ENCODE results near the gene FAM124B.

Gene FAM124B

DNA sequence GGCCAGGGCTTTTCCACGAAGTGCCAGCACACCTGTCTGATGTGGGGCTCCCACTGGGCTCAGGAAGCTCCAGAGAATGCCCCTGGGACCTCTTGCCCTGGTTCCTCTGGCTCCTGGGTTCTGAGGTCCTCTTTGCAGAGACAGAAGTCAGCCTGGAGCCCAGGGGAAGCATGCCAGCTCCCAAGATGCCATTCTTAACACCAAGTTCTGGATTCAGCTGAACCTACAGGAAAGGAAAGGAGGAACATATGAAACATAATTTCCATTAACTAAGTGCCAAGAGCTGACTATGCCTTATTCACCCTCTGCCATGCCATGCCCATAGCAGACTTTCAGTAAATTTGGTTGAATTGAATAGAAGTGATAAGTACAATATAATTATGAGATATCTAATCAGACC lies 21.9 kb downstream of the FAM124B start:
- DNase-seq, result no peak

DNA sequence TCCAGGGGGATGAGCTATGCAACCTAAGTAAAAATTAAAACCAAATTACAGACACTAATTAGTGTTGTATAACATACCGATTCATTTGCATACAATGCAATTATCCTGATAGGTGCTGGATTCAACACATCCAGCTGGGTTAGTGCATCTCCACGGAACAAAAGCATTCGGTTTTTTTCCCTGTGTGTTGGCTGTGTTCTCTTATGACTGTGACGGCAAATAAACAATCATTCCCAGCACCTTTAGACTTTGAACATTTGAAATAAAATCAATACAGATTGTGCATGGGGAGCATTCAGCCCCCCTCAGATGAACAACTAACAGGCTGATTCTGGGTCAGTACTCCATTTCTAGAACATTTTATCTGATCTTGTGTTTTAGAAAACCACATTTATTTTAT lies 22.7 kb downstream of the FAM124B start:
- DNase-seq, result no peak

DNA sequence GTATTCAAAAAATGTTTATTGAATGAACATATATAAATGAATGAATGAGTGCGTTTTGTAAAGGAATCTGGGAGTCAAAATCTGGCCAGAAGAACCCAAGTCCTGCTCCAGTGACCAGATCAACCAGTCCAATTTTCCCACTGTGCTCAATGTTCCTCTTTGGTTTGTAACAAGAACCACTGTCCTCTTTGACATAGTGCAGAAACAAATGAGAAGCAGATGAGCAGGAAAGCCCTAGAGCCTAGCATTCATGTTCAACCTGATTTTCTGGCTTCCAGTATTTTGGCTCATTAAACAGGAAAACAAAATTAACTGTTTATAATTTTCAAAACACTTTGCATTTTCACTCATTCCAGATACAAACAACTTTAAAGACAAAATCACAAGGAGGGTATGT lies 23.2 kb downstream of the FAM124B start:
- DNase-seq, result no peak

DNA sequence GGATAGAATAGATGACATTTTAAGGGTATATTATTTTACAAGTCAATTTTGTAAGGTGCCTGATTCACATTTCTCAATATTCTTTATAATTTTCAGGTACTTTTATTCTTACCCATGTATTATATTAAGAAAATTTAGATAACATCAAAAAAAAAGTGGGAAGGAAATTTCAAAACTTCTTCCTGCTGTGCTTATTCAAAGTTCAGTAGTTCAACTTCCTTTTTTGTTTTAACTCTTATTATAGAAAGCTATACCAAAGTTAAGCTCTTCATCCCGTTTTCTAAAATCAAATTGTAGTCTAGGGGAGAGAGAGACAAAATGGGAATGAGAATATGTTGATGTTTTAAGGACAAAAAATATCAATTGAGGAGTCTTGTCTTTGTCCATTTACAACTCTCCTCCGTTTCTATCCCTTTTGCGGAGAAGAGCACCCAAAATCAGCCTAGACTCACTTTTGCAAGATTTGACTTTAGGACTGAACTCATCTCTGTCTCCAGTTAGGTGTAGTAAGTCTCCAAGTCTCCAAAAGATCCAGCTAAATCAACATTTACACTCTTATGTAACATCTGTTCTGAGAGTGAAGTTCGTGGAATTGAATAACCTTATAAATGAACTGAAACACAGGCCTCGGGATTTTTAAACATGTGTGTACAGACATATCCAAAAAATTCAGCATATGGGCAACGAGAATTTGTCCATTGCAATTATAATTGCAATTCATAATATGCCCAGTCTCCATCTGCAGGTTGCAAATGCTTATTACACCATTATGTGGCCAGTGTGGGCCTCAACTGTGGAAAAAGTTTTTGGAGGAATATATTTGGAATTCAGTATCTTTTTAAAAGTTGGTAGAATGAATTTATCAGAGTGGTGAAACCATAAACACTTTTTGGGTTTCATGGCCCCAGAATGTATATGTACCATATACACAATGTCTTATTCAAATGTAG lies 23.9 kb downstream of the FAM124B start:
- DNase-seq, result no peak

DNA sequence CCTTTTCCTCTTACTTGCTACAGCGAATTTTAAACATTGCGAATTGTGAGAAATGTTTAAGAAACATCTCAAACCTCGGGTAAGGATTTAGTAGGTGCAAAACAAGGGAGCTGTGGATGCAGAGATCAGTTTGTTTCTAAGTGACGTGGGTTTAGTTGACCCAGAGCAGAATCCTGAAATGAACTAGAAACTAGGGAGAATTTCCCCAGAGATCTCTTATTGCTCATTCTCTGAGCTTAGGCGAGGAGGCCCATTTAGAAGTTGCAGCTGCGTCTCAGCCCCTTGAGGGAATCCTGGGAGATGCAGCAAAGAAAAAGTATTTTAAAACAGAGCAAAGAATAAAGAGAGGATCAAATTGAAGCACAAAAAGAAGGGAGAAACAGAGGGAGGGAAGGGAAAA lies 29.3 kb downstream of the FAM124B start:
- DNase-seq, result no peak

DNA sequence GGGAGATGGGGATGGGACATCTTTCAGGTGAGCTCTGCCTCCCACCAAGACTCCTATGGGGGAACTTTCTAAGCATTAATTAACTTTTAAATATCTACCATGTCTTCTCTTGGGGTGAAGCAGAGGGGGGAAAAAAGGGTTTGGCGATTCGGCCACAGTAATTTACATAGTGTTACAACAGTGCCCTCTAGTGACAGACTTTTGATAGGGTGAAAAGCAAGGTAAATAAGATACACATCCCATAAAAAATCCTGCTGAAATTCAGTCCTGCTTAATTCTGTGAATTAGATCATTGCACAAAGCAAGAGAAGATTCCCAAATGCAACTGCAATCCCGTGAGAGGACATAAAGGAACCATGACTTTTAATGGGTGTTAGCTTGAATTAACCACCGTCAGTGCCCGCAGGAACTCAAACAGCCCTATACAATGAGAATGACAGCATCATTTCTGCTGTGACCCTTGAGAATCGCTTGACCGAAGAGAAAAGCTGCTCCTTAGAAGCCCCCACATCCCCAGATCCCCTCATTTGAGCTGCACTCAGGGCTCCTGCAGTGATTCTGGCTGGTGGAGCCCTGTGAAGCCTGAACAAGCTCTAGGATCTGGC lies 32.8 kb downstream of the FAM124B start:
- DNase-seq, result peak; percentile 47

DNA sequence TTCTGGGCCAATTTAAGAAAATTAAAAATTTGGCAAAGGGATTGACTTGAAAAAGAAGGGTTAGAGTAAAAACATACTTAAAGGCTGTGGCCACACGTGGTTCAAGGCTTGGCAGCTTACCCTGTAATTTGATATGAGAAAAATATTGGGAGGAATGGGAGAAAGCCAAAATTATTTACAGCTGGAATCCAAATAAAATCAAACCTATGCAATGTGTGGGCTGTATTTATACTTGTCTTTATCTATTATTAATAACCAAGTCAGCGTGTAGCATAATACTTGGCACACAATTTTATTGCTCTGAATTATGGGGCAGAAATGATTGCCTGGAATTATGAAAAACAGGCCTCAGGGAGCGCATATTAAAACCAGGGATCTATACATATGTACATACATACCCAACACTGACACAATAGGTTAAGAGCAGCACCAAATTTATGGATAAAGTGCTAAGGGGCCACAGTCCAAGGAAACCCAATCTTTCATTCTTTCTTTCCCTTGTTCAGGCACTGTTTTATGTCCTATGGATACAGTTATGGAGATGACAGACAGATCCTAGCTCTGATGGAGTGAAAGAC lies 35.6 kb downstream of the FAM124B start:
- no peak for DNase-seq

DNA sequence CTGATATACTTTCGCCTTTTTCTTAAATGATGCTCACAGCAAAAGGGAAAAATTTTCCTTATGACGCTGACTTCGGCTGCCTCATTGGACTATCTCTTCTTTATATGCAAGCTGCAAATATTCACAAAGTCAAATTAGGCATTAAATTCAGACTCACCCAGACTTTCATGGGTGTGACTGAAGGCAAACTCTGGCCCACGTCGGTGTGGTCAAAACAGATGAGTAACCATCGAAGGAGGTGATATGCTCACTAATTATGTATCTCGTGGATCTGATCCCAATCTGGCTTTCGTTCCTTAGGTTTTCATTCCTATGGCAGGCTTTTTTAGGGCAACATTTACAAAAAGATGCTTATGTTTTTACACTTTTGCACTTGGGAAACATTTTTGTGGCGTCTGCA lies 36.6 kb downstream of the FAM124B start:
- no peak for DNase-seq

DNA sequence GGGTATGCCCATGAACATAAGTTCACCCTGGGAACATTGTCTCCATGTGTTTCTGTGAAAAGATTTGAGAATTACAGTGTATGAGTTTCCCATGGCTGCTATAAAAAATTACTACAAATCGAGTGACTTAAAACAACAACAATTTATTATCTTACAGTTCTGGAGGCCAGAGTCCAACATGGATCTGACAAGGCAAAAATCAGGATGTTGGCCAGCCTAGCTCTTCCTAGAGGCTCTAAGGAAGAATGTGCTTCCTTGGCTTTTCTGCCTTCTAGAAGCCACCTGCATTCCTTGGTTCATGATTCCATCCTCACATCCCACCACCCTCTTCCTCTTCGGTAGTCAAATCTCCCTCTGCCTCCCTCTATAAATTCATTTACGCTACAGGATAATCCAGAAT lies 38.6 kb downstream of the FAM124B start:
- no peak for DNase-seq

DNA sequence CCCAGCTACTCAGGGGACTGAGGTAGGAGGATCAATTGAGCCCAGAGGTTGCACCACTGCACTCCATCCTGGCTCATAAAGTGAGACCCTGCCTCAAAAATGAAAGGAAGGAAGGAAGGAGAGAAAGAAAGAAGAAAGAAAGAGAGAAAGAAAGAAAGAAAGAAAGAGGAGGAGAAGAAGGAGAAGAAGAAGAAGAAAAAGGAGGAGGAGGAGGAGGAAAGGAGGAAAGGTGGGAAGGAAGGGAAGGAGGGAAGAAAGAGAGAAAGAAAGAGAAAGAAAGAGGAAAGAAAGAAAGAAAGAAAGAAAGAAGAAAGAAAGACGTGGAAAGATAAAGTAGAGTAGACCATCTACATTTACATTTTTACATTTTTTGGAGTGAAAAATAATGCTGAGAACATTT lies 39.8 kb downstream of the FAM124B start:
- no peak for DNase-seq

DNA sequence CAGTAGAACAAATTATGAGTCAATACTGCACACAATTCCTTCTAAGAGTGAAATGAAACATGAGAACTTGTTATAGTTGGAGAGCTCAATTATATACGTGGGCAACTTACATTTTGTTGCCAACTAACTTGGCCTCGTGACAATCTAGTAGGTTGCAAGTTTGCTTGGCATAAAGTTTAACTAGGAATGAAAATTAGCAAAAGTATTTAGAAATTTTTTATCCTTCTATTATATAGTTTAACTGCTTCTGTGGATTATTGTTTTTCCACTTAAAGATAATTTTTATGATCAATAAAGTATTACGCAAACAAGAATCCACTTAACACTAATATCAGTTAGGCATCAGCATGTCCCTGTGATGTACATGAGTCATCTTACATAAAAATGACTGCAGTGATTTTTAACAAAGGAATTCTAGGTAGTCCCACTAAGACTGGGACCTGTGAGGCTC lies 41.1 kb downstream of the FAM124B start:
- no peak for DNase-seq

DNA sequence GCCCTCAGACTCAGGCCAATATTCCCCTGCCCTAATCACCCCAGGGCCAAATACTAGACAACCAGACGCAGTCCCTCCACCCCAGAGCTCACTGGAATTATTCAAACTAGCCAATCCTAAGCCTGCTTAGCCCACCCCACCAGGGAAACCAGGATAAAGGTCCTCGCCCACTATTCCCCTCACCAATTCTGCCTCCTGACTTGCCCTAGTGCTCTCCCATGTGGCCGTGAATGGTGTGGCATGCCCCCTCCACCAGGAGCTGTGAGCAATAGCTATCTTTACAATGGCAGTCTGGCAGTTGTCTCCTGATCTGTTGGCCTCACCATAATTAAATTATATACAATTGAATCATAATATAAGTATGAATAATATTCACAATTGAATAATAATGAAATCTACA lies 42.3 kb downstream of the FAM124B start:
- DNase-seq, result peak; percentile 22

DNA sequence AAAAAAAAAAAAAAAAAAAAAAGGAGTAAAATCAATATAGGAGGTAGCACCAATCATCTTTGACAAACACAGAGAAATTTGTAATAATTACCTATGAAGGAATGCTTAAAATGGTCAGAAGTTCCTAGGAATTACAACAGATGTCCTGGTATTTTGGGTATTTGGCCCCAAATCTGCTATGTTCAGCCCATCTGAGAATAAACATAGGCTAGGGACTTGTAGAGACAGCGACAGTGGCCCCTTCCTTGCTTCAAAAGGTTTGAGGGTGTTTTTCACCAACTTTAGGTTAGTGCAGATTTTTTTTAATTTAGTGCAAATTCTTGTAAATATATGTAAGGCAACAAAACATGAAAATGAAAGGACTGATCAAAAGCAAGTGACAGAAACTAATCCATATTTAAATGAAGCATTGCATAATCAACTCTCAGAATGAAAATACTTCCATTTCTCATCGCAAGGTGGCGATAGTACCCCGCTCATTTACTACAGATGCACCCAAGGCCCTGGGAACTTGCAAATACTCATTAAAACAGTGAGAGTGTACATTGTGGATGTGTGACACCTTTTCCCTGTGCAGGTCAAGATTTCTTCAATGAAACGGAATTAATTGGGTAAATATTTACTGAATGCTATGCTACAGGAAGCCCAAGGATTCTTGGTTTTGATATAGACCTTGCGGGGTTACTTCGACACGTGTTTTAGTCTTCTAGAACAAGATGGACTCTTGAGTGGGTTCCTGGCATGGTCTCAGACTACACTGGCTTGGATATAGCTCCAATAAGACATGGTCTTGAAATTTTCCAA lies 44.6 kb downstream of the FAM124B start:
- DNase-seq, result peak; percentile 56

DNA sequence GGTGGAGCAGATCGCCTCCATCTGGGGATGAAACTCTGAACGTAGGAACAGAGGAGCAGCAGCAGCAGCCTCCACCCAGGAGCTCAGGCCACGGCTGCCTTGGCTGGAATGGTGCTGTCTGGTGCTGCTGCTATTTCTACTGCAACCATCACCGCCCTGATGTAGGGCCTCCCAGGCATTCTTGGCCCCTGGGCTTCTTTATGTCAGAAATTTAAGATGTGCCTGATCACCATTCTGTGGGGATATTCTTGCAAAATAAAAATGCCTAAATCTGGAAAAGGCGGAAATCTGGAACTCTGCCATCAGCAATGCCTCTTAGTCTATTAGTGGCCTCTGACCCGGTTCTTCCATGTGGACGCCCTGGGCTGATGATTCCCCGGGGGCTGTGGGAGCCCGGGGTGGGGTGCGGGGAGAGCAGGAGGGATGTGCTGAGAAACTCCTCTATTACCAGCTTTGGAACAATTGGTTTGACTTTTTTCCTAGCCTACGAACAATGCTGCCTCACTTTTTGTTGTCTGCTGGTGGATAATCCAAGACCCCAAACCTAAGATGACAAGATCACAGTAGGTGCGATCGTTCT lies 47.2 kb downstream of the FAM124B start:
- DNase-seq, result no peak

DNA sequence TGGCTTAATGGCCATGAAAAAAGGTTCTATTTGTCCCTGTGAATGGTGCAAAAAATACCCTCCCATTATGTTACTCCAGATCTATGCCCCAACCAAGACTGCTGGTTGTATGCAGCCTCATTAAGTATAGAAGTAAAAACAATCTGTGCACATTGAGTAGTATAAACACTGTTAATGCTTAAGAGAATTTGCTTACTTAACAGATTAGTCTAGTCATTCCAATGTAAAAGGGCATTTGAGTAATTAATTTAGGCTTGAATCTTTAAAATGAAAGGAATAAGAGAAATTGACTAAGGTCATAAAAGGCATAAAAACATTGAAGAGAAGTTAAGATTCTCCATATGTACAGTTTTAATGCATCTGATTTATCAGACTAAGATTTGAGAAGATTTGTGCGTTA lies 51.2 kb downstream of the FAM124B start:
- no peak for DNase-seq

DNA sequence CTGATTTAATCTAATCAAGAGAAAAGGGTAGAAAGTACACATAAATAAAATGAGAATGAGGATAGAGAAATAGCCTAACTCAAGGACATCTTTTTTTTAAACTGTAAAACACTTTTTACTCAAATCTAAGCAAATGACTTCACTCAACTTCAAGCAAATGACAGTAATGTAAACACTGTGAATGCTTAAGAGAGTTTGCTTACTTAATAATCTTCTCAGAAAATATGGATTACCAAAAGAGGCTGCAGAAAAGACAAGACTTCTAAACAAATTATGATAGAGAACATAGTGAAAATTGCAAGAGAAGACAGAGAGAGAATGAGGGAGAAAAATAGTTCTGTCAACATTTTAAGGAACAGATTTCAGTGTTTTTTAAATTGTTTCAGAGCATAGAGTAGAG lies 52.5 kb downstream of the FAM124B start:
- DNase-seq, result no peak

DNA sequence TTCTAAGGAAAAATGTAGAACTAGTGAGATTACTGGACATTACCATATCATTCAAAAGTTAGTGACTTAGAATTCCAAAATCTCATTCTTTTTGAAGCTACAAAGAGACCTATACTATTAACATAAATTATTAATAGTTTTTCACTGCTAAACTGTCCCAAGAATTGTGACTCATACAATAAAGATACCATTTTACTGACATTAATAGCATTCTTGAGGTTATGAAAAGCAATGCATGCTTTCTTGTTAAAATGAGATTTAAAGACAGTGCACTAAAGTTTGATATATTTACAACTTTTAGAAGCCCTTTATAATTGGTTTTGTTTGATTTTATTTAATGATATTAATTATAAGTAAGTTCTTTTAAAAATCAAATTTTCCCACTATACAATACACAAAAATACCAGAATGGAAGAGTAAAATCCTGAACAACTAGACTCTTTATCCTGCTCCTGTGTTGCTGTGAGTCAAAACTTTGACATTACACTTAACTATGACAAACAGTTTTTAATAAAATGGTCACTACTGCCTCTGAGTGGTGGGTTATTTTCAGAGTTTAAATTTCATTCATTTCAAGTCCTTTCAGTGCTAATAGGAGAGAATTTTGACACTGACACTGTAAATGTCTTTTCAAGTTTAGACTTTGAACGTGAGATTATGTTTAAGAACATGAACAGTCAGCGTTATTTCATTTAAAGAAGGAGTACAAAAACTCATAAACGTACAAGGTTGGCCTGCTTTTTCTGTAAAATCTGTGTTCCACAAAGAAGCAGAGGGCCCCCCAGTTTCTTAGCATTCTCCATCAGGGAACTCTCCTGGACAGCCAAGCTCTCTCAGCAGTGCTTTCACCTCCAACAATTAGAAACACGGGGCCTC lies 54.5 kb downstream of the FAM124B start:
- peak; percentile 34 for DNase-seq

DNA sequence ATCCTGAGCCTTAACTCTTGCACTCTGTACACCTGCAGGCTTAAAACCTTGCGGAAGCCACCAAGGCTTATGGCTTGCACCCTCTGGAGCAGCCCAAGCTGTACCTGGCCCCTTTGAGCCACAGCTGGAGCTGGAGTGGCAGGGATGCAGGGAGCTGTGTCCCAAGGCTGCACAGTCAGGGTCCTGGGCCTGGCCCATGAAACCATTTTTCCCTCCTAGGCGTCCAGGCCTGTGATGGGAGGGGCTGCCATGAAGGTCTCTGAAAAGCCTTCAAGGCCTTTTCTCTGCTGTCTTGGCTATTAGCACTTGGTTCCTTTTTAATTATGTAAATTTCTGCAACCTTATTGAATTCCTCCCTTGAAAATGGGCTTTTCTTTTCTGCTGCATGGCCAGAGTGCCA lies 56.4 kb downstream of the FAM124B start:
- no peak for DNase-seq

DNA sequence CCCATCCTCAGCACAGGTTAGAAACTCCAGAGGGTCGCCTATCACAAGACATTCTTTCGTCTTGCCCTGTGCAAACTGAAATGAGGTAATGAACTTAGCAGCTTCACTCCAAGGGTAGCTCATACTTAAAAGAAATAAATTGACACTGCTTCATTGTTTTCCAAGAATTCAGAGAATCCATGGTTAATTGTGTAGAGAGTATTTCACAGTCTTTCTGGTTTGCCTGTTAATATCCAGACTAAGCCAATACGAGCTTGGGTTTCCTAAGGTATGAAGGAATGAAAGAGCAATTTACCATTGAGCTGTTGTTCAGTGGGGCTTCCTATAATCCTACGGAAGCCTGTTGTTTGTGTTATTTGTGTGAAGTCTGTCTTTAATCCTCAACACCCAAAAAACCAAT lies 58.7 kb downstream of the FAM124B start:
- no peak for DNase-seq

DNA sequence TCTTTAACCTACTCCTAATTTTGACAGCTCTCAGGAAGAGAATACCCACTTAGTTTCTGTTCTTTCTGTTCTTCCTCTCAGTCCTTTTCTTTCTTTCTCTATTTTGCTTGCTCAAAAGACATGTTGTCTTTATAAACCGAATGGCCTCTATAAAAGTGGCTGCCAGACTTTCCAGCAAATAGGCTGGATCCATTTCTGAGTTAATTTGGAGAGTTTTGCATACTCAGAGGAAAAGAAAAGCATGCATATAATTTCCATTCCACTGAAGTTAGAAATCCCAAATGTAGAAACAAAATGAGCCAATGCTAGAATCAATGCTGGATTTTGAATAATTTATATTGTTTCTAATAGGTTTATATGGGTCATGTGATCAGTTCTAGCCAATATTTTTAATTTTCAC lies 65.9 kb downstream of the FAM124B start:
- DNase-seq, result no peak

DNA sequence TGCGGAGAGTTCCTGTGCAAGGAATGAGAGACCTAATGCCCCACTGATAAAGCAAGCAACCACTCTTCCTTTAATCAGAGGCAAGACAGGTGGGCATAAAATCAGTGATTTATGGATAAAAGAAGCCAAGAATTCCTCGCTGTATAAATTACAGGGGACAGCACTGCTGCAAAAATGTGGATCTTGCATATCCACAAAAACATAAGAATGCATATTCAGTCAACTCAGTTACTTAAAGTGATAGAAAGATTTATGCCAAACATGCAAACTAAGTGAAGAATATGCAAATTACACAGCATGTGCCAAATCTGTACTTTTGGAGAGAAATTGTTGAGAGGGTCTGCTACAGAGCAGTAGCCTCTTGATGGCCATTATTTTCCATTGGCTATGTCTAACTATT lies 67.2 kb downstream of the FAM124B start:
- DNase-seq, result no peak

All from EL (cell line).